Stimulated activated CD8-positive, alpha-beta memory T cell treated with anti-CD3 and anti-CD28 coated beads, Interleukin-12 subunit alpha, Interleukin-12 subunit beta, amount 100 ng/mL, for 1 hour (primary cell): Measurements from ENCODE around the gene ABCC6.
"Not testable (repeated sequence)": the region's sequence is repeated elsewhere in the genome, so short reads cannot be mapped to it uniquely, and the experiment has no call there.

Experiments used
- DNase-seq: peaks from one replicate; pipeline ENCODE4 v3.0.0-alpha.2; 2020; ENCODE audit warnings: low read depth

The ABCC6 gene

GRCh38 chr16:16223662-16224241 is 458 bp upstream of the ABCC6 start:
- not testable (repeated sequence) for DNase-seq

- DNase-seq, result not testable (repeated sequence)
Measured at GRCh38 chr16:16221382-16221781, 1.9 kb downstream of the ABCC6 start.

- DNase-seq, result not testable (repeated sequence)
Measured at GRCh38 chr16:16220449-16220848, 2.8 kb downstream of the ABCC6 start.

- not testable (repeated sequence) for DNase-seq
Measured at GRCh38 chr16:16218787-16219186, 4.5 kb downstream of the ABCC6 start.

- not testable (repeated sequence) for DNase-seq
Measured at GRCh38 chr16:16218349-16218748, 4.9 kb downstream of the ABCC6 start.

- not testable (repeated sequence) for DNase-seq
Measured at GRCh38 chr16:16213863-16214293, 9.4 kb downstream of the ABCC6 start.

GRCh38 chr16:16211404-16211803 is 11.9 kb downstream of the ABCC6 start:
- not testable (repeated sequence) for DNase-seq

- not testable (repeated sequence) for DNase-seq
Measured at GRCh38 chr16:16208461-16208860, 14.8 kb downstream of the ABCC6 start.

GRCh38 chr16:16207787-16208334 is 15.4 kb downstream of the ABCC6 start:
- not testable (repeated sequence) for DNase-seq

GRCh38 chr16:16207097-16207786 is 16.1 kb downstream of the ABCC6 start:
- not testable (repeated sequence) for DNase-seq

GRCh38 chr16:16205864-16206263 is 17.4 kb downstream of the ABCC6 start:
- not testable (repeated sequence) for DNase-seq

- not testable (repeated sequence) for DNase-seq
Measured at GRCh38 chr16:16204552-16204951, 18.7 kb downstream of the ABCC6 start.

- not testable (repeated sequence) for DNase-seq
Measured at GRCh38 chr16:16203494-16203893, 19.8 kb downstream of the ABCC6 start.

- peak; percentile 11 for DNase-seq
Measured at GRCh38 chr16:16202400-16203143, 20.7 kb downstream of the ABCC6 start.

- not testable (repeated sequence) for DNase-seq
Measured at GRCh38 chr16:16201880-16202279, 21.4 kb downstream of the ABCC6 start.

GRCh38 chr16:16200391-16200790 is 22.9 kb downstream of the ABCC6 start:
- not testable (repeated sequence) for DNase-seq

- DNase-seq, result not testable (repeated sequence)
Measured at GRCh38 chr16:16199428-16199827, 23.9 kb downstream of the ABCC6 start.

- DNase-seq, result no peak
Measured at GRCh38 chr16:16197966-16198365, 25.3 kb downstream of the ABCC6 start.

- DNase-seq, result no peak
Measured at GRCh38 chr16:16197331-16197730, 26.0 kb downstream of the ABCC6 start.

GRCh38 chr16:16196099-16196498 is 27.2 kb downstream of the ABCC6 start:
- DNase-seq, result no peak

- DNase-seq, result no peak
Measured at GRCh38 chr16:16191493-16192167, 31.7 kb downstream of the ABCC6 start.

GRCh38 chr16:16190966-16191365 is 32.3 kb downstream of the ABCC6 start:
- DNase-seq, result not testable (repeated sequence)
